ENCODE measurements around the gene KRT36.

- no peak for TF ChIP-seq CTCF (conservative IDR thresholded peaks at IDR 0.05; ENCODE audit: low read depth in 2 of 2)
- no peak for TF ChIP-seq EZH2 (IDR thresholded peaks at IDR 0.05; ENCODE audit: low read depth, unreplicated experiment)
- no peak for TF ChIP-seq JUNB (IDR thresholded peaks at IDR 0.05; ENCODE audit: unreplicated experiment)
- TF ChIP-seq ETS1 (IDR thresholded peaks at IDR 0.05) = no peak
- no peak for TF ChIP-seq REST (IDR thresholded peaks at IDR 0.05; ENCODE audit: unreplicated experiment)
- no peak for TF ChIP-seq CREB1 (CRISPR knock-in tag; IDR thresholded peaks at IDR 0.05; ENCODE audit: low read depth)
- TF ChIP-seq POLR2AphosphoS5 (IDR thresholded peaks at IDR 0.05; ENCODE audit: low read depth) = no peak
- TF ChIP-seq EZH2phosphoT487 (IDR thresholded peaks at IDR 0.05; ENCODE audit: unreplicated experiment) = no peak
- TF ChIP-seq ZNF114 (CRISPR knock-in tag; IDR thresholded peaks at IDR 0.05) = no peak
- no peak for TF ChIP-seq NANOG (IDR thresholded peaks at IDR 0.05; ENCODE audit: borderline replicate concordance)
- no peak for TF ChIP-seq ZNF462 (CRISPR knock-in tag; IDR thresholded peaks at IDR 0.05)
- no peak for TF ChIP-seq STAT1 (IDR thresholded peaks at IDR 0.05; ENCODE audit: unreplicated experiment)
- TF ChIP-seq ZNF331 (CRISPR knock-in tag; IDR thresholded peaks at IDR 0.05; ENCODE audit: low read depth) = no peak
These were observed 40.7 kb downstream of the KRT36 start for GRCh38 chr17:41449008-41449407.
